WTC11 (cell line): ENCODE data around the gene NAA80. TPM values are rescaled to one million over a fixed set of nuclear protein-coding genes. Genes with fewer than 3 reads are reported as not detected.

Source experiments
- ATAC-seq: fragments of 200-7000 bp; cut with Tn5 transposase; 2 replicates; pipeline ENCODE4 v1.10.0; 2021; ENCODE audit warnings: mild to moderate bottlenecking, moderate library complexity
- CTCF ChIA-PET: fragments of 300-600 bp; sonication (Branson Sonifier 250); formaldehyde crosslinking; loops from one replicate; lab custom pipeline; 2021; ENCODE audit warnings: antibody characterized with exemption; lab: Charles Lee
- POLR2A ChIA-PET: fragments of 350-600 bp; sonication (Branson Sonifier 250); formaldehyde crosslinking; loops from one replicate; lab custom pipeline; 2021; ENCODE audit warnings: antibody characterized with exemption; lab: Charles Lee
- DNase-seq: peaks from one replicate; pipeline ENCODE4 v3.0.0; 2021; ENCODE audit warnings: low spot score
- H3K27ac Mint-ChIP-seq: 2 replicates; pipeline ENCODE4 v1.8.0; 2021; ENCODE audit warnings: mixed read lengths
- H3K27me3 Mint-ChIP-seq: 2 replicates; pipeline ENCODE4 v1.8.0; 2021; ENCODE audit warnings: low read depth, mild to moderate bottlenecking, moderate library complexity, mixed read lengths
- H3K36me3 Mint-ChIP-seq: 2 replicates; pipeline ENCODE4 v1.8.0; 2021; ENCODE audit warnings: mixed read lengths
- H3K4me1 Mint-ChIP-seq: 2 replicates; pipeline ENCODE4 v1.8.0; 2022; ENCODE audit warnings: mixed read lengths
- H3K4me3 Mint-ChIP-seq: 2 replicates; pipeline ENCODE4 v1.8.0; 2021; ENCODE audit warnings: mild to moderate bottlenecking, moderate library complexity, mixed read lengths
- H3K9me3 Mint-ChIP-seq: 2 replicates; pipeline ENCODE4 v1.8.0; 2021; ENCODE audit warnings: mixed read lengths
- GRHL2 ChIP-seq: fragments of 250-450 bp; sonication (Bioruptor Pico); IDR thresholded peaks from 2 replicates; pipeline ENCODE4 v1.8.0; 2022; ENCODE audit warnings: mild to moderate bottlenecking, moderate library complexity; ENCODE audit not compliant: insufficient replicate concordance, severe bottlenecking
- HMGA2 ChIP-seq: fragments of 250-450 bp; sonication (Bioruptor Pico); IDR thresholded peaks from 2 replicates; pipeline ENCODE4 v1.4.0; 2021; ENCODE audit warnings: mild to moderate bottlenecking, moderate library complexity
- KAT7 ChIP-seq: sonication (generic); formaldehyde crosslinking; IDR thresholded peaks from 2 replicates; pipeline ENCODE4 v1.8.1; 2023; ENCODE audit warnings: missing genetic modification reagents, mild to moderate bottlenecking, borderline replicate concordance
- MYBL2 ChIP-seq: sonication (generic); formaldehyde crosslinking; IDR thresholded peaks from 2 replicates; pipeline ENCODE4 v1.8.1; 2023; ENCODE audit warnings: mild to moderate bottlenecking, moderate library complexity, missing genetic modification reagents
- NFE2L1 ChIP-seq: sonication (generic); formaldehyde crosslinking; IDR thresholded peaks from 2 replicates; pipeline ENCODE4 v1.8.1; 2023; ENCODE audit warnings: missing genetic modification reagents
- RORB ChIP-seq: fragments of 250-450 bp; sonication (Bioruptor Pico); IDR thresholded peaks from 2 replicates; pipeline ENCODE4 v1.9.0; 2021; ENCODE audit warnings: mild to moderate bottlenecking
- SMAD3 ChIP-seq: sonication (generic); formaldehyde crosslinking; IDR thresholded peaks from 2 replicates; pipeline ENCODE4 v1.8.0; 2022; ENCODE audit warnings: missing genetic modification reagents, mild to moderate bottlenecking, borderline replicate concordance
- SP1 ChIP-seq: sonication (generic); formaldehyde crosslinking; conservative IDR thresholded peaks from 2 replicates; pipeline ENCODE4 v1.8.1; 2022; ENCODE audit warnings: missing genetic modification reagents
- TCF7 ChIP-seq: sonication (generic); formaldehyde crosslinking; IDR thresholded peaks from 2 replicates; pipeline ENCODE4 v1.8.0; 2022; ENCODE audit warnings: mild to moderate bottlenecking, low read depth, missing genetic modification reagents, moderate library complexity
- TEAD4 ChIP-seq: sonication (generic); formaldehyde crosslinking; IDR thresholded peaks from 2 replicates; pipeline ENCODE4 v1.8.0; 2022; ENCODE audit warnings: mild to moderate bottlenecking, missing genetic modification reagents
- TP53 ChIP-seq: sonication (generic); formaldehyde crosslinking; IDR thresholded peaks from 2 replicates; pipeline ENCODE4 v1.8.1; 2023; ENCODE audit warnings: mild to moderate bottlenecking, missing genetic modification reagents
- ZNF423 ChIP-seq: fragments of 250-450 bp; sonication (Bioruptor Pico); IDR thresholded peaks from 2 replicates; pipeline ENCODE4 v2.1.2; 2022; ENCODE audit warnings: mild to moderate bottlenecking, moderate library complexity
- ZNF671 ChIP-seq: fragments of 250-450 bp; sonication (Bioruptor Pico); IDR thresholded peaks from 2 replicates; pipeline ENCODE4 v1.8.0; 2021; ENCODE audit warnings: mild to moderate bottlenecking
- total RNA-seq: library from RNA; stranded (reverse); gene quantifications from 3 replicates; pipeline ENCODE4 v1.2.3, GENCODE V29; 2021
- TF ChIP-seq, protein P1 (sequence below): sonication (generic); formaldehyde crosslinking; IDR thresholded peaks from 2 replicates; pipeline ENCODE4 v1.8.1; 2023; ENCODE audit warnings: mild to moderate bottlenecking, missing genetic modification reagents, moderate library complexity
- TF ChIP-seq, protein P2 (sequence below): sonication (generic); formaldehyde crosslinking; IDR thresholded peaks from 2 replicates; pipeline ENCODE4 v1.8.1; 2022; ENCODE audit warnings: missing genetic modification reagents, borderline replicate concordance
- TF ChIP-seq, protein P3 (sequence below): fragments of 250-450 bp; sonication (Bioruptor Pico); conservative IDR thresholded peaks from 2 replicates; pipeline ENCODE4 v1.9.0; 2021; ENCODE audit warnings: mild to moderate bottlenecking
- TF ChIP-seq, protein P4 (sequence below): sonication (generic); formaldehyde crosslinking; IDR thresholded peaks from 2 replicates; pipeline ENCODE4 v1.8.1; 2022; ENCODE audit warnings: low read depth, mild to moderate bottlenecking, moderate library complexity, missing genetic modification reagents, borderline replicate concordance
- TF ChIP-seq, protein P5 (sequence below): sonication (generic); formaldehyde crosslinking; IDR thresholded peaks from 2 replicates; pipeline ENCODE4 v1.8.0; 2022; ENCODE audit warnings: mild to moderate bottlenecking, missing genetic modification reagents
- TF ChIP-seq, protein P6 (sequence below): fragments of 250-450 bp; sonication (Bioruptor Pico); IDR thresholded peaks from 2 replicates; pipeline ENCODE4 v2.1.2; 2022; ENCODE audit warnings: mild to moderate bottlenecking, moderate library complexity

Gene NAA80
- total RNA-seq, 1 experiment from 2014 or later, result 17.3 TPM

DNA sequence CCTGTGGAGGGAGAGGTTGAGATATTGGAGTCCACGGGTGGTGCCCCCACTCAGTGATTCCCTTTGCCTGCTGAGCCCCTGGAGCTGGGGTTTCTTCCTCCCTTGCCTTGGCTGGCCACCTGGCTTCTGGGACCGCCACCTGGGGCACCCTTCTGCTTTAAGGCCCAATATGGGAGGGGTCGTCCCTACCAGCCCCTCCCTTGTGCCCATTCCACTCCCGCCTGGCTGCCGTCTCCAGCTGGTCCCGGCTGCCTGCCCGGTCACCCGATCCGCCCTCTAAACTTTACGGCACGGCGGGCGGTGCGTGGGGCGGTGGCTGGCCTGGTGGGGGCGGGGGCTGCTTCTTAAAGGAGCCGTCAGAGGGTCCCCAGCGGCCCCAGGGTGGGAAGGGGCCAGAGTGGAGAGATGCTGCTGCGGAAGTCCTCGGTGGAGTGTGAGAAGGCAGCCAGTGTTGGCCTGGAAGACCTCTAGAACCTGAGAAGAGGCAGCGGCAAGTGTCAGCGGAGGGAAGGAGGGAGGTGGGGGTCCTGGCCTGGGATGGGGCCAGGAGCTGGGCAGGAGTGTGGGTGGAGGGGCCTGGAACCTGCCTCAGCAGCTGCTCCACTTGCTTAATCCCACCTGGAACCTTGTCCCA, 31.8 kb downstream of the NAA80 start:
- ChIA-PET CTCF (interaction anchor here (0.6 to 12.5 kb wide), 14 partner anchors 8 to 102 kb away, joined by 3 to 145 read pairs (median 4); partner anchors contain the start of genes GNAT1 and HYAL2), POLR2A (interaction anchor here (0.5 to 1.8 kb wide), 4 partner anchors 21 to 54 kb away, joined by 4 to 6 read pairs (median 5); no protein-coding TSS in a partner anchor)
- H3K27ac Mint-ChIP-seq, result no peak overlapping the region
- H3K27me3 Mint-ChIP-seq, result no peaks in the 10 kb centered on the region; the same call in none of the 2 replicates
- H3K9me3 Mint-ChIP-seq, result no peaks in the 10 kb centered on the region
- TF ChIP-seq SMAD3 (CRISPR knock-in tag), result no peak
- DNase-seq, result peak; percentile 52
- H3K36me3 Mint-ChIP-seq, result no peaks in the 10 kb centered on the region
- H3K4me3 Mint-ChIP-seq, result peak overlapping the region; percentile 24; the same call in 1 of the 2 replicates
- H3K4me1 Mint-ChIP-seq, result peaks cover 51% of the 10 kb centered on the region
- no peak for ATAC-seq

DNA sequence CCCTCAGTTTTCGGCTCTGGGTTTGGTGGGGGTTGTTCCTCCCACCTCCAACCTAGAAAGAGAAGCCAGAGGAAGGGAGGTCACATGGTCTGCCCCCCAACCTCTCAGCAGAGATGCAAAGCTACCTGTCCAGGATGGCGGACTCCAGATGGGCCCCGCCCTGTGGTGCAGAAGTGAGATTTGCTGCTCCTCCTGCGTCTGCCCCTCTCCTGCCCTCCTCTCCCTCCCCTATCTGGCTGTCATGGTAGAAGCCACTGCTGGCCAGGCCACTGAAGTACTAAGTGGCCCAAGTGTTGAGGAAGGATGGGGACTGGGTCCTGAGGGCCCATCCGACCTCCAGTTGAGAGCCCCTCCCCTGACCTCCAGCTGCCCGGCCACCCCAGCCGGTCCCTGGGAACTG, 32.4 kb downstream of the NAA80 start:
- CTCF ChIA-PET, result interaction anchor here (0.6 to 12.5 kb wide), 12 partner anchors 7 to 101 kb away, joined by 3 to 145 read pairs (median 4); partner anchors contain the start of genes GNAT1 and HYAL2
- Mint-ChIP-seq H3K27me3 (no peaks in the 10 kb centered on the region; the same call in none of the 2 replicates), H3K36me3 (no peaks in the 10 kb centered on the region), H3K27ac (no peak overlapping the region), H3K4me3 (no peak overlapping the region), H3K9me3 (no peaks in the 10 kb centered on the region), H3K4me1 (peaks cover 51% of the 10 kb centered on the region)
- POLR2A ChIA-PET, result interaction anchor here (1.5 to 1.8 kb wide), 2 partner anchors 25 to 55 kb away, joined by 5 to 6 read pairs; no protein-coding TSS in a partner anchor
- ATAC-seq (no peak), DNase-seq (no peak)
- 0 out of 2 replicates have a peak, but pooled peaks have one; percentile 26 for TF ChIP-seq TP53 (CRISPR knock-in tag)
- no peak for TF ChIP-seq ZNF423
- TF ChIP-seq, protein P1, sequence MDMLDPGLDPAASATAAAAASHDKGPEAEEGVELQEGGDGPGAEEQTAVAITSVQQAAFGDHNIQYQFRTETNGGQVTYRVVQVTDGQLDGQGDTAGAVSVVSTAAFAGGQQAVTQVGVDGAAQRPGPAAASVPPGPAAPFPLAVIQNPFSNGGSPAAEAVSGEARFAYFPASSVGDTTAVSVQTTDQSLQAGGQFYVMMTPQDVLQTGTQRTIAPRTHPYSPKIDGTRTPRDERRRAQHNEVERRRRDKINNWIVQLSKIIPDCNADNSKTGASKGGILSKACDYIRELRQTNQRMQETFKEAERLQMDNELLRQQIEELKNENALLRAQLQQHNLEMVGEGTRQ (CRISPR knock-in tag), result peak; percentile 32; the same call in 1 of the 2 replicates

DNA sequence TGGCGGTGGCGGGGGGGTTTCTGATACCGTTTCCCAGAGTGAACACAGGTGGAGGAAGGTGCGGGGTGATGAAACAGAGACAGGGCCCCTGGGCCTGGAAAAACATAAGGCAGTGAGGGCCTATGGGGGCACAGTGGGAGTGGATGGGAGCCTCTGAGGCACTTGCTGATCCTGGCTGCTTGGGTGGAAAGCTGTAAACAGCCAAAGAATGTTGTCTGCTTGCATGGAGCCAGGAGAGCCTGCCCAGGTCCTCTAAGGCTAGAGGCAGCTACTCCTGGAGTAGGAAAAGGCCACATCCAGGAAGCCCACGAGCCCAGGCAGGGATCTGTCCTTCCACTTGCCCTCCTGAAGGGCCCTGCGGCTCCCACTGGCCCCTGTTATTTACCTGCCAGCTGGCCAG, 33.2 kb downstream of the NAA80 start:
- ChIA-PET CTCF (interaction anchor here (1.0 to 12.5 kb wide), 8 partner anchors 9 to 72 kb away, joined by 4 to 145 read pairs (median 14); partner anchors contain the start of gene GNAT1), POLR2A (interaction anchor here (1.8 kb wide), 1 partner anchor 25 kb away, joined by 6 read pairs; no protein-coding TSS in a partner anchor)
- Mint-ChIP-seq H3K4me1 (peaks cover 48% of the 10 kb centered on the region), H3K9me3 (no peaks in the 10 kb centered on the region), H3K36me3 (no peaks in the 10 kb centered on the region), H3K27ac (no peak overlapping the region), H3K27me3 (no peaks in the 10 kb centered on the region; the same call in none of the 2 replicates), H3K4me3 (no peak overlapping the region)
- ATAC-seq (no peak), DNase-seq (no peak)
- TF ChIP-seq HMGA2 (CRISPR knock-in tag) (no peak), KAT7 (CRISPR knock-in tag) (no peak), TEAD4 (CRISPR knock-in tag) (no peak), MYBL2 (no peak), TCF7 (CRISPR knock-in tag) (no peak), RORB (CRISPR knock-in tag) (no peak)
- TF ChIP-seq, protein P2, sequence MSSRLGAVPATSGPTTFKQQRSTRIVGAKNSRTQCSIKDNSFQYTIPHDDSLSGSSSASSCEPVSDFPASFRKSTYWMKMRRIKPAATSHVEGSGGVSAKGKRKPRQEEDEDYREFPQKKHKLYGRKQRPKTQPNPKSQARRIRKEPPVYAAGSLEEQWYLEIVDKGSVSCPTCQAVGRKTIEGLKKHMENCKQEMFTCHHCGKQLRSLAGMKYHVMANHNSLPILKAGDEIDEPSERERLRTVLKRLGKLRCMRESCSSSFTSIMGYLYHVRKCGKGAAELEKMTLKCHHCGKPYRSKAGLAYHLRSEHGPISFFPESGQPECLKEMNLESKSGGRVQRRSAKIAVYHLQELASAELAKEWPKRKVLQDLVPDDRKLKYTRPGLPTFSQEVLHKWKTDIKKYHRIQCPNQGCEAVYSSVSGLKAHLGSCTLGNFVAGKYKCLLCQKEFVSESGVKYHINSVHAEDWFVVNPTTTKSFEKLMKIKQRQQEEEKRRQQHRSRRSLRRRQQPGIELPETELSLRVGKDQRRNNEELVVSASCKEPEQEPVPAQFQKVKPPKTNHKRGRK (CRISPR knock-in tag), result no peak
- TF ChIP-seq, protein P3, sequence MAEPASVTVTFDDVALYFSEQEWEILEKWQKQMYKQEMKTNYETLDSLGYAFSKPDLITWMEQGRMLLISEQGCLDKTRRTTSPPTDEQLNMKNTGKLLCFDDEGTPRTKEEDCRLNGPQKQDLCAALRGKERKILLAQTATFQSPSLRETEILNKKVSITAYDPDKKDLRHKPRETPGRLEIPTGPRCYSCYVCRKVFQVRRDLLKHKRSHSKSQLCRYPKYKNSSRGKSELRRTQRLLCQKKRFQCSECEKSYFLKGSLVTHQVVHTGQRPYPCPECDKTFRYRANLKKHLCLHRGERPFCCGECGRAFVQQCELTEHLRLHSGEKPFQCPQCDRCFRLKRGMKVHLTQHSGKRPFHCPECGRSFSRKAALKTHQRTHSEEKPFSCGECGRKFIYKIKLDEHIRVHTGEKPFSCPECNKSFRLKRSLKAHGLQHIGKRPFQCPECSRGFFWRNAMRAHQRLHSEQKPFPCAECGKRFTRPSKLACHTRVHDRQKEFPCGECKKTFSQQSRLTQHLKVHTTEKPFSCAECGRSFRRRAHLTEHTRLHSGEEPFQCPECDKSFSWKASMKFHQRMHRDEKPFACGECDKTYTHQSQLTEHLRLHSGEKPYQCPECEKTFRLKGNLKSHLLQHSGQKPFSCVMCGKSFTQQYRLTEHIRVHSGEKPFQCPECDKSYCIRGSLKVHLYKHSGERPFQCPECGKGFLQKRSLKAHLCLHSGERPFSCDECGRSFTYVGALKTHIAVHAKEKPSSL (CRISPR knock-in tag), result no peak

DNA sequence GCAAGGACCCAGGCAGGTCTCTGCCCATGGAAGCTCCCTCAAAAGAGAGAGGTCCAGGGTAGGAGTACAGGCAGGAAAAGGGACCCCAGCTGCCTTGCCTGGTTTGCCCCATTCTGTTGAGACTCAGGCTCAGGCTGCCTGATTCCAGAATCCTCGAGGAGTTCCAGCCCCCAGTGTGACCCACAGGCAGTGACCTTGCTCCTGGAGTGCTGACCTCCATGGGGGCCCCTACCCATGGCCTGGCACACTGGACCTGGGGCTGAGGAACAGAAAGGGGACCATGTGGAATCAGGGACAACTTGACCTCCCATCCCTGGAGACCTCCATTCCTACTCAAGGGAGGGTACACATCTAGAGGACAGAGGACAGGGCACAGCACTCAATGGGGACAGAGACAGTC, 33.6 kb downstream of the NAA80 start:
- Mint-ChIP-seq H3K36me3 (no peaks in the 10 kb centered on the region), H3K4me3 (no peak overlapping the region), H3K27me3 (no peaks in the 10 kb centered on the region; the same call in 1 of the 2 replicates), H3K27ac (no peak overlapping the region), H3K4me1 (peaks cover 50% of the 10 kb centered on the region), H3K9me3 (no peaks in the 10 kb centered on the region)
- DNase-seq (no peak), ATAC-seq (no peak)
- CTCF ChIA-PET, result interaction anchor here (1.0 to 4.4 kb wide), 8 partner anchors 10 to 72 kb away, joined by 6 to 73 read pairs (median 14); partner anchors contain the start of gene GNAT1
- POLR2A ChIA-PET, result no interaction called here
- TF ChIP-seq NFE2L1 (CRISPR knock-in tag), result no peak
- TF ChIP-seq, protein P4, sequence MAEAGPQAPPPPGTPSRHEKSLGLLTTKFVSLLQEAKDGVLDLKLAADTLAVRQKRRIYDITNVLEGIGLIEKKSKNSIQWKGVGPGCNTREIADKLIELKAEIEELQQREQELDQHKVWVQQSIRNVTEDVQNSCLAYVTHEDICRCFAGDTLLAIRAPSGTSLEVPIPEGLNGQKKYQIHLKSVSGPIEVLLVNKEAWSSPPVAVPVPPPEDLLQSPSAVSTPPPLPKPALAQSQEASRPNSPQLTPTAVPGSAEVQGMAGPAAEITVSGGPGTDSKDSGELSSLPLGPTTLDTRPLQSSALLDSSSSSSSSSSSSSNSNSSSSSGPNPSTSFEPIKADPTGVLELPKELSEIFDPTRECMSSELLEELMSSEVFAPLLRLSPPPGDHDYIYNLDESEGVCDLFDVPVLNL (CRISPR knock-in tag), result no peak
- no peak for TF ChIP-seq ZNF671
- TF ChIP-seq, protein P5, sequence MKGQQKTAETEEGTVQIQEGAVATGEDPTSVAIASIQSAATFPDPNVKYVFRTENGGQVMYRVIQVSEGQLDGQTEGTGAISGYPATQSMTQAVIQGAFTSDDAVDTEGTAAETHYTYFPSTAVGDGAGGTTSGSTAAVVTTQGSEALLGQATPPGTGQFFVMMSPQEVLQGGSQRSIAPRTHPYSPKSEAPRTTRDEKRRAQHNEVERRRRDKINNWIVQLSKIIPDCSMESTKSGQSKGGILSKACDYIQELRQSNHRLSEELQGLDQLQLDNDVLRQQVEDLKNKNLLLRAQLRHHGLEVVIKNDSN (CRISPR knock-in tag), result no peak
- no peak for TF ChIP-seq GRHL2
- TF ChIP-seq, protein P6, sequence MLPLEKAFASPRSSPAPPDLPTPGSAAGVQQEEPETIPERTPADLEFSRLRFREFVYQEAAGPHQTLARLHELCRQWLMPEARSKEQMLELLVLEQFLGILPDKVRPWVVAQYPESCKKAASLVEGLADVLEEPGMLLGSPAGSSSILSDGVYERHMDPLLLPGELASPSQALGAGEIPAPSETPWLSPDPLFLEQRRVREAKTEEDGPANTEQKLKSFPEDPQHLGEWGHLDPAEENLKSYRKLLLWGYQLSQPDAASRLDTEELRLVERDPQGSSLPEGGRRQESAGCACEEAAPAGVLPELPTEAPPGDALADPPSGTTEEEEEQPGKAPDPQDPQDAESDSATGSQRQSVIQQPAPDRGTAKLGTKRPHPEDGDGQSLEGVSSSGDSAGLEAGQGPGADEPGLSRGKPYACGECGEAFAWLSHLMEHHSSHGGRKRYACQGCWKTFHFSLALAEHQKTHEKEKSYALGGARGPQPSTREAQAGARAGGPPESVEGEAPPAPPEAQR, result no peak
- no peak for TF ChIP-seq SP1 (CRISPR knock-in tag)
